ENCODE data around the gene CGRRF1.

The CGRRF1 gene

GRCh38 chr14:54548491-54548890 is 38.8 kb downstream of the CGRRF1 start:
- no peak for DNase-seq (ENCODE audit: low spot score)

- DNase-seq (ENCODE audit: low spot score): no peak
These were observed 40.2 kb downstream of the CGRRF1 start for GRCh38 chr14:54549862-54550261.

- no peak for DNase-seq (ENCODE audit: low spot score)
These were observed 40.8 kb downstream of the CGRRF1 start for GRCh38 chr14:54550514-54550913.

GRCh38 chr14:54554401-54554800 is 44.7 kb downstream of the CGRRF1 start:
- DNase-seq (ENCODE audit: low spot score): no peak

- no peak for DNase-seq (ENCODE audit: low spot score)
These were observed 45.9 kb downstream of the CGRRF1 start for GRCh38 chr14:54555651-54556050.

GRCh38 chr14:54556535-54556934 is 46.8 kb downstream of the CGRRF1 start:
- no peak for DNase-seq (ENCODE audit: low spot score)

GRCh38 chr14:54562334-54562733 is 52.6 kb downstream of the CGRRF1 start:
- no peak for DNase-seq (ENCODE audit: low spot score)

- DNase-seq (ENCODE audit: low spot score): peak; percentile 56
These were observed 54.6 kb downstream of the CGRRF1 start for GRCh38 chr14:54564071-54564867.

GRCh38 chr14:54564868-54565784 is 55.4 kb downstream of the CGRRF1 start:
- peak; percentile 47 for DNase-seq (ENCODE audit: low spot score)

GRCh38 chr14:54565785-54566409 is 56.2 kb downstream of the CGRRF1 start:
- peak; percentile 81 for DNase-seq (ENCODE audit: low spot score)

- peak; percentile 58 for DNase-seq (ENCODE audit: low spot score)
These were observed 56.9 kb downstream of the CGRRF1 start, which contains the start of gene SAMD4A for GRCh38 chr14:54566410-54567223. SAMD4A (plus strand) TSS chr14:54567128; CDS start chr14:54567917, 789 bp downstream.

- no peak for DNase-seq (ENCODE audit: low spot score)
These were observed 57.5 kb downstream of the CGRRF1 start for GRCh38 chr14:54567224-54567638.

GRCh38 chr14:54567639-54568561 is 58.2 kb downstream of the CGRRF1 start:
- peak; percentile 21 for DNase-seq (ENCODE audit: low spot score)

GRCh38 chr14:54568821-54569595 is 59.3 kb downstream of the CGRRF1 start:
- DNase-seq (ENCODE audit: low spot score): no peak

GRCh38 chr14:54570047-54570446 is 60.3 kb downstream of the CGRRF1 start:
- no peak for DNase-seq (ENCODE audit: low spot score)

- DNase-seq (ENCODE audit: low spot score): no peak
These were observed 61.1 kb downstream of the CGRRF1 start for GRCh38 chr14:54570631-54571415.

GRCh38 chr14:54572316-54572715 is 62.6 kb downstream of the CGRRF1 start:
- DNase-seq (ENCODE audit: low spot score): no peak

- DNase-seq (ENCODE audit: low spot score): no peak
These were observed 64.8 kb downstream of the CGRRF1 start for GRCh38 chr14:54574528-54574927.

GRCh38 chr14:54577494-54577893 is 67.8 kb downstream of the CGRRF1 start:
- DNase-seq (ENCODE audit: low spot score): no peak
